Measurements from ENCODE around the gene ZNF436. TPM values are rescaled to one million over a fixed set of nuclear protein-coding genes. Genes with fewer than 3 reads are reported as not detected.

ZNF436 gene
- total RNA-seq, 1 donor from 2014 or later = 17.4 TPM

GRCh38 chr1:23396380-23396779, 26.7 kb upstream of the ZNF436 start:
- TF ChIP-seq CTCF (IDR thresholded peaks at IDR 0.05) = no peak
- no peaks in the 10 kb centered on the region for H3K9me3 Mint-ChIP-seq (ENCODE audit: unreplicated experiment)
- H3K27me3 Mint-ChIP-seq (ENCODE audit: unreplicated experiment) = no peaks in the 10 kb centered on the region
- H3K36me3 Mint-ChIP-seq (ENCODE audit: unreplicated experiment) = peaks cover 2% of the 10 kb centered on the region
- DNase-seq (ENCODE audit: extremely low spot score, unreplicated experiment) = no peak
- no peak overlapping the region for H3K4me3 Mint-ChIP-seq (ENCODE audit: unreplicated experiment)
- peaks cover 19% of the 10 kb centered on the region for H3K4me1 Mint-ChIP-seq (ENCODE audit: unreplicated experiment)
- H3K27ac Mint-ChIP-seq (ENCODE audit: unreplicated experiment) = no peak overlapping the region

- Mint-ChIP-seq H3K4me3 (ENCODE audit: unreplicated experiment) (no peak overlapping the region), H3K36me3 (ENCODE audit: unreplicated experiment) (peaks cover 2% of the 10 kb centered on the region), H3K27me3 (ENCODE audit: unreplicated experiment) (no peaks in the 10 kb centered on the region), H3K9me3 (ENCODE audit: unreplicated experiment) (no peaks in the 10 kb centered on the region), H3K27ac (ENCODE audit: unreplicated experiment) (no peak overlapping the region), H3K4me1 (ENCODE audit: unreplicated experiment) (peaks cover 19% of the 10 kb centered on the region)
- DNase-seq (ENCODE audit: extremely low spot score, unreplicated experiment) = no peak
- TF ChIP-seq CTCF (IDR thresholded peaks at IDR 0.05) = no peak
These were observed 26.2 kb upstream of the ZNF436 start for GRCh38 chr1:23395849-23396248.

GRCh38 chr1:23395154-23395724, 25.6 kb upstream of the ZNF436 start:
- TF ChIP-seq CTCF (IDR thresholded peaks at IDR 0.05) = no peak
- DNase-seq (ENCODE audit: extremely low spot score, unreplicated experiment) = no peak
- peak overlapping the region; percentile 91 for H3K27ac Mint-ChIP-seq (ENCODE audit: unreplicated experiment)
- peaks cover 2% of the 10 kb centered on the region for H3K36me3 Mint-ChIP-seq (ENCODE audit: unreplicated experiment)
- H3K9me3 Mint-ChIP-seq (ENCODE audit: unreplicated experiment) = no peaks in the 10 kb centered on the region
- H3K4me1 Mint-ChIP-seq (ENCODE audit: unreplicated experiment) = peaks cover 24% of the 10 kb centered on the region
- H3K27me3 Mint-ChIP-seq (ENCODE audit: unreplicated experiment) = no peaks in the 10 kb centered on the region
- H3K4me3 Mint-ChIP-seq (ENCODE audit: unreplicated experiment) = no peak overlapping the region

- no peak for DNase-seq (ENCODE audit: extremely low spot score, unreplicated experiment)
- peak overlapping the region; percentile 46 for H3K4me3 Mint-ChIP-seq (ENCODE audit: unreplicated experiment)
- H3K27me3 Mint-ChIP-seq (ENCODE audit: unreplicated experiment) = no peaks in the 10 kb centered on the region
- no peaks in the 10 kb centered on the region for H3K9me3 Mint-ChIP-seq (ENCODE audit: unreplicated experiment)
- peak overlapping the region; percentile 91 for H3K27ac Mint-ChIP-seq (ENCODE audit: unreplicated experiment)
- H3K36me3 Mint-ChIP-seq (ENCODE audit: unreplicated experiment) = peaks cover 2% of the 10 kb centered on the region
- H3K4me1 Mint-ChIP-seq (ENCODE audit: unreplicated experiment) = peaks cover 24% of the 10 kb centered on the region
- no peak for TF ChIP-seq CTCF (IDR thresholded peaks at IDR 0.05)
These were observed 25.0 kb upstream of the ZNF436 start for GRCh38 chr1:23394684-23395083.

GRCh38 chr1:23394181-23394580, 24.5 kb upstream of the ZNF436 start:
- no peak for DNase-seq (ENCODE audit: extremely low spot score, unreplicated experiment)
- Mint-ChIP-seq H3K27ac (ENCODE audit: unreplicated experiment) (peak overlapping the region; percentile 91), H3K4me1 (ENCODE audit: unreplicated experiment) (peaks cover 24% of the 10 kb centered on the region), H3K27me3 (ENCODE audit: unreplicated experiment) (no peaks in the 10 kb centered on the region), H3K9me3 (ENCODE audit: unreplicated experiment) (no peaks in the 10 kb centered on the region), H3K36me3 (ENCODE audit: unreplicated experiment) (peaks cover 2% of the 10 kb centered on the region), H3K4me3 (ENCODE audit: unreplicated experiment) (no peak overlapping the region)
- TF ChIP-seq CTCF (IDR thresholded peaks at IDR 0.05) = no peak

All from osteocyte (in vitro differentiated cells).